Mesothelial cell of epicardium (in vitro differentiated cells): ENCODE measurements around the gene ELP5. TPM values are rescaled to one million over a fixed set of nuclear protein-coding genes. Genes with fewer than 3 reads are reported as not detected.

Experiments used
- DNase-seq, 2 experiments: peaks; one replicate each; pipeline ENCODE4 v3.0.0; 2021; ENCODE audit warnings: low spot score in 2 of 2; ENCODE audit not compliant: unreplicated experiment in 2 of 2
- H3K27ac Mint-ChIP-seq: 2 replicates; pipeline ENCODE4 v1.8.0; 2021; ENCODE audit warnings: mixed read lengths
- H3K27me3 Mint-ChIP-seq: 2 replicates; pipeline ENCODE4 v1.8.0; 2021; ENCODE audit warnings: low read depth, mixed read lengths
- H3K36me3 Mint-ChIP-seq: 2 replicates; pipeline ENCODE4 v1.8.0; 2021; ENCODE audit warnings: mixed read lengths
- H3K4me1 Mint-ChIP-seq: 2 replicates; pipeline ENCODE4 v1.8.0; 2021; ENCODE audit warnings: mixed read lengths
- H3K4me3 Mint-ChIP-seq: 2 replicates; pipeline ENCODE4 v1.8.0; 2021; ENCODE audit warnings: mild to moderate bottlenecking, moderate library complexity, mixed read lengths
- H3K9me3 Mint-ChIP-seq: 2 replicates; pipeline ENCODE4 v1.8.0; 2021; ENCODE audit warnings: mixed read lengths
- CTCF ChIP-seq: fragments of 200-600 bp; sonication (generic); IDR thresholded peaks from one replicate; pipeline ENCODE4 v1.5.0; 2021; ENCODE audit warnings: antibody characterized with exemption; ENCODE audit not compliant: unreplicated experiment
- total RNA-seq: library from RNA; stranded (reverse); gene quantifications from 3 replicates; pipeline ENCODE4 v1.2.1, GENCODE V29; 2021

The ELP5 gene
- total RNA-seq, 1 donor from 2014 or later: 37.9 TPM

- no peak for DNase-seq
- H3K36me3 Mint-ChIP-seq: no peaks in the 10 kb centered on the region
- H3K27ac Mint-ChIP-seq: no peak overlapping the region
- no peak for TF ChIP-seq CTCF
- peaks cover 14% of the 10 kb centered on the region for H3K4me1 Mint-ChIP-seq
- peaks cover 40% of the 10 kb centered on the region for H3K27me3 Mint-ChIP-seq
- no peaks in the 10 kb centered on the region for H3K9me3 Mint-ChIP-seq
- no peak overlapping the region for H3K4me3 Mint-ChIP-seq
Measured at GRCh38 chr17:7285679-7286078, 33.7 kb downstream of the ELP5 start.

GRCh38 chr17:7289256-7290032 lies 37.4 kb downstream of the ELP5 start:
- TF ChIP-seq CTCF: no peak
- Mint-ChIP-seq H3K4me1 (peaks cover 16% of the 10 kb centered on the region), H3K9me3 (no peaks in the 10 kb centered on the region), H3K36me3 (no peaks in the 10 kb centered on the region), H3K4me3 (no peak overlapping the region), H3K27me3 (peaks cover 55% of the 10 kb centered on the region), H3K27ac (no peak overlapping the region)
- DNase-seq: no peak

GRCh38 chr17:7290166-7290565 lies 38.2 kb downstream of the ELP5 start:
- Mint-ChIP-seq H3K27me3 (peaks cover 59% of the 10 kb centered on the region), H3K27ac (no peak overlapping the region), H3K36me3 (no peaks in the 10 kb centered on the region), H3K4me3 (no peak overlapping the region), H3K9me3 (no peaks in the 10 kb centered on the region), H3K4me1 (peaks cover 20% of the 10 kb centered on the region)
- no peak for TF ChIP-seq CTCF
- DNase-seq: no peak

GRCh38 chr17:7290685-7291084 lies 38.7 kb downstream of the ELP5 start:
- Mint-ChIP-seq H3K27me3 (peaks cover 64% of the 10 kb centered on the region), H3K36me3 (no peaks in the 10 kb centered on the region), H3K4me3 (no peak overlapping the region), H3K27ac (no peak overlapping the region), H3K4me1 (peaks cover 22% of the 10 kb centered on the region), H3K9me3 (no peaks in the 10 kb centered on the region)
- TF ChIP-seq CTCF: no peak
- DNase-seq: no peak

GRCh38 chr17:7292194-7292593 lies 40.2 kb downstream of the ELP5 start:
- no peaks in the 10 kb centered on the region for H3K9me3 Mint-ChIP-seq
- H3K27ac Mint-ChIP-seq: no peak overlapping the region
- H3K36me3 Mint-ChIP-seq: no peaks in the 10 kb centered on the region
- DNase-seq: no peak
- peaks cover 71% of the 10 kb centered on the region for H3K27me3 Mint-ChIP-seq
- peaks cover 25% of the 10 kb centered on the region for H3K4me1 Mint-ChIP-seq
- TF ChIP-seq CTCF: no peak
- no peak overlapping the region for H3K4me3 Mint-ChIP-seq

GRCh38 chr17:7292729-7293128 lies 40.7 kb downstream of the ELP5 start:
- DNase-seq: no peak
- H3K36me3 Mint-ChIP-seq: no peaks in the 10 kb centered on the region
- no peak overlapping the region for H3K27ac Mint-ChIP-seq
- H3K27me3 Mint-ChIP-seq: peaks cover 68% of the 10 kb centered on the region
- peaks cover 25% of the 10 kb centered on the region for H3K4me1 Mint-ChIP-seq
- H3K9me3 Mint-ChIP-seq: no peaks in the 10 kb centered on the region
- TF ChIP-seq CTCF: no peak
- H3K4me3 Mint-ChIP-seq: no peak overlapping the region
